IPS-20b (cell line): ENCODE data around the gene CDC5L.

Source experiments
- H3K27ac ChIP-seq: one replicate; pipeline ENCODE4 v1.5.1; 2013; ENCODE audit warnings: low read length
- H3K27me3 ChIP-seq: 2 replicates; pipeline ENCODE4 v1.6.1; 2013; ENCODE audit warnings: mild to moderate bottlenecking, low read length, inconsistent platforms; ENCODE audit not compliant: insufficient read depth
- H3K36me3 ChIP-seq: 2 replicates; pipeline ENCODE4 v1.6.1; 2013; ENCODE audit warnings: low read depth, mild to moderate bottlenecking, inconsistent platforms, low read length, moderate library complexity; ENCODE audit not compliant: insufficient read depth
- H3K4me1 ChIP-seq: 2 replicates; pipeline ENCODE4 v1.6.1; 2013; ENCODE audit warnings: mild to moderate bottlenecking, control low read depth, inconsistent platforms, low read length, moderate library complexity; ENCODE audit not compliant: insufficient read depth
- H3K4me3 ChIP-seq: 2 replicates; pipeline ENCODE4 v1.5.1; 2013; ENCODE audit warnings: mild to moderate bottlenecking, low read length, inconsistent platforms
- H3K9ac ChIP-seq: 2 replicates; pipeline ENCODE4 v1.6.1; 2013; ENCODE audit warnings: low read depth, mild to moderate bottlenecking, inconsistent platforms, low read length, moderate library complexity
- H3K9me3 ChIP-seq: 2 replicates; pipeline ENCODE4 v1.6.1; 2013; ENCODE audit warnings: mild to moderate bottlenecking, low read depth, low read length, inconsistent platforms; ENCODE audit not compliant: insufficient read depth

The CDC5L gene

GRCh38 chr6:44472250-44472945 is 84.9 kb downstream of the CDC5L start:
- Histone ChIP-seq H3K27ac (peak overlapping the region; percentile 53), H3K9ac (peak overlapping the region; percentile 52; the same call in 1 of the 2 replicates), H3K36me3 (no peaks in the 10 kb centered on the region)

GRCh38 chr6:44473393-44474189 is 86.1 kb downstream of the CDC5L start:
- peak overlapping the region; percentile 52; the same call in 1 of the 2 replicates for H3K9ac ChIP-seq

More at GRCh38 chr6:44472250-44472945, 84.9 kb downstream of the CDC5L start:
- Histone ChIP-seq H3K9me3 (no peaks in the 10 kb centered on the region), H3K4me1 (peaks cover 25% of the 10 kb centered on the region; the same call in 1 of the 2 replicates), H3K27me3 (no peaks in the 10 kb centered on the region), H3K4me3 (no peak overlapping the region; the same call in 1 of the 2 replicates)

GRCh38 chr6:44474190-44474631 is 86.7 kb downstream of the CDC5L start:
- no peaks in the 10 kb centered on the region for H3K9me3 ChIP-seq
- H3K9ac ChIP-seq = no peak overlapping the region
- H3K27me3 ChIP-seq = no peaks in the 10 kb centered on the region
- no peak overlapping the region for H3K4me3 ChIP-seq
- peaks cover 25% of the 10 kb centered on the region; the same call in 1 of the 2 replicates for H3K4me1 ChIP-seq
- H3K36me3 ChIP-seq = no peaks in the 10 kb centered on the region
- no peak overlapping the region for H3K27ac ChIP-seq

More at GRCh38 chr6:44473393-44474189, 86.1 kb downstream of the CDC5L start:
- no peak overlapping the region for H3K4me3 ChIP-seq
- H3K4me1 ChIP-seq = peaks cover 25% of the 10 kb centered on the region; the same call in 1 of the 2 replicates
- no peak overlapping the region for H3K27ac ChIP-seq
- no peaks in the 10 kb centered on the region for H3K36me3 ChIP-seq
- H3K27me3 ChIP-seq = no peaks in the 10 kb centered on the region
- H3K9me3 ChIP-seq = no peaks in the 10 kb centered on the region

- no peaks in the 10 kb centered on the region for H3K27me3 ChIP-seq
- H3K4me3 ChIP-seq = no peak overlapping the region
Observed at GRCh38 chr6:44474643-44475042, 87.1 kb downstream of the CDC5L start.

GRCh38 chr6:44475417-44475778 is 87.9 kb downstream of the CDC5L start:
- Histone ChIP-seq H3K4me3 (no peak overlapping the region), H3K36me3 (no peaks in the 10 kb centered on the region), H3K27me3 (no peaks in the 10 kb centered on the region), H3K27ac (no peak overlapping the region), H3K9ac (no peak overlapping the region; the same call in 1 of the 2 replicates), H3K4me1 (peaks cover 25% of the 10 kb centered on the region; the same call in 1 of the 2 replicates), H3K9me3 (no peaks in the 10 kb centered on the region)

More at GRCh38 chr6:44474643-44475042, 87.1 kb downstream of the CDC5L start:
- Histone ChIP-seq H3K9ac (no peak overlapping the region), H3K36me3 (no peaks in the 10 kb centered on the region), H3K9me3 (no peaks in the 10 kb centered on the region), H3K4me1 (peaks cover 25% of the 10 kb centered on the region; the same call in 1 of the 2 replicates), H3K27ac (no peak overlapping the region)

- no peak overlapping the region for H3K27ac ChIP-seq
- no peaks in the 10 kb centered on the region for H3K27me3 ChIP-seq
- H3K36me3 ChIP-seq = no peaks in the 10 kb centered on the region
- no peak overlapping the region for H3K4me3 ChIP-seq
- peaks cover 25% of the 10 kb centered on the region; the same call in 1 of the 2 replicates for H3K4me1 ChIP-seq
- H3K9me3 ChIP-seq = no peaks in the 10 kb centered on the region
- peak overlapping the region; percentile 40 for H3K9ac ChIP-seq
Observed at GRCh38 chr6:44475779-44476434, 88.4 kb downstream of the CDC5L start.

GRCh38 chr6:44476849-44477248 is 89.3 kb downstream of the CDC5L start:
- Histone ChIP-seq H3K9ac (no peak overlapping the region), H3K4me1 (peaks cover 25% of the 10 kb centered on the region; the same call in 1 of the 2 replicates), H3K36me3 (no peaks in the 10 kb centered on the region), H3K9me3 (no peaks in the 10 kb centered on the region), H3K27ac (no peak overlapping the region), H3K4me3 (no peak overlapping the region), H3K27me3 (no peaks in the 10 kb centered on the region)

GRCh38 chr6:44477293-44477894 is 89.9 kb downstream of the CDC5L start:
- H3K36me3 ChIP-seq = no peaks in the 10 kb centered on the region
- no peaks in the 10 kb centered on the region for H3K9me3 ChIP-seq
- H3K27ac ChIP-seq = no peak overlapping the region
- no peak overlapping the region for H3K9ac ChIP-seq
- peaks cover 19% of the 10 kb centered on the region; the same call in 1 of the 2 replicates for H3K4me1 ChIP-seq
- H3K27me3 ChIP-seq = no peaks in the 10 kb centered on the region
- no peak overlapping the region for H3K4me3 ChIP-seq

GRCh38 chr6:44478158-44478557 is 90.7 kb downstream of the CDC5L start:
- H3K36me3 ChIP-seq = no peaks in the 10 kb centered on the region
- no peak overlapping the region for H3K4me3 ChIP-seq
- H3K27me3 ChIP-seq = no peaks in the 10 kb centered on the region
- no peak overlapping the region for H3K27ac ChIP-seq
- no peaks in the 10 kb centered on the region for H3K9me3 ChIP-seq
- H3K4me1 ChIP-seq = peaks cover 11% of the 10 kb centered on the region; the same call in 1 of the 2 replicates
- no peak overlapping the region for H3K9ac ChIP-seq

GRCh38 chr6:44478591-44479254 is 91.2 kb downstream of the CDC5L start:
- peaks cover 9% of the 10 kb centered on the region; the same call in 1 of the 2 replicates for H3K4me1 ChIP-seq

More at GRCh38 chr6:44478591-44479254, 91.2 kb downstream of the CDC5L start:
- Histone ChIP-seq H3K27ac (no peak overlapping the region), H3K27me3 (no peaks in the 10 kb centered on the region), H3K9ac (no peak overlapping the region), H3K36me3 (no peaks in the 10 kb centered on the region), H3K4me3 (no peak overlapping the region), H3K9me3 (no peaks in the 10 kb centered on the region)
